GM08714 (cell line): Measurements from ENCODE around the gene FLRT2.

Experiments used
- H3K4me3 ChIP-seq: fragments of 200-500 bp; sonication (Bioruptor generic); 2 replicates; pipeline ENCODE4 v1.5.1; 2014; ENCODE audit warnings: mild to moderate bottlenecking, low read length, inconsistent platforms
- ZNF274 ChIP-seq: IDR thresholded peaks from 2 replicates; pipeline ENCODE4 v1.6.1; 2012; ENCODE audit warnings: mild to moderate bottlenecking, low read depth, low read length

FLRT2 gene

DNA sequence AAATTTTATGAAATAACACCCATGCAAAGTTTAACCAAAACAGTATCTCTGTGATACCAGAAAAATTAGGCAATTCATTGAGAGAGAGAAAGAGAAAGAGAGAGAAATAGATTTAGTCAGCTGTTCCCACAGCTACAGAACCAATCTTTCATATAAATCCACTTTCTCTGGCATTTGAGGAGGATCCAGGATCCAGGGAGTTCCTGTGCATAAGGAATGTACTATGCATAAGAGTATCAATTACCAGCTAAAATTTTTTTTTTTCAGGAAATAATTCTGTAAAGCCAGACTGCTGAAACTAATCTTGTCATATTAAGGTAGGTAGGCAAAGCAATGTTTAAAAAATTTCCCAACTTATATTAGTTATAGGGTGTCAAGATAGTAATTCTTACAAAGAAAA lies 133.7 kb downstream of the FLRT2 start:
- H3K4me3 ChIP-seq: no peak overlapping the region
- no peak for TF ChIP-seq ZNF274

- TF ChIP-seq ZNF274: no peak
- no peak overlapping the region for H3K4me3 ChIP-seq
These were observed 146.0 kb downstream of the FLRT2 start for GRCh38 chr14:85675957-85676356.

DNA sequence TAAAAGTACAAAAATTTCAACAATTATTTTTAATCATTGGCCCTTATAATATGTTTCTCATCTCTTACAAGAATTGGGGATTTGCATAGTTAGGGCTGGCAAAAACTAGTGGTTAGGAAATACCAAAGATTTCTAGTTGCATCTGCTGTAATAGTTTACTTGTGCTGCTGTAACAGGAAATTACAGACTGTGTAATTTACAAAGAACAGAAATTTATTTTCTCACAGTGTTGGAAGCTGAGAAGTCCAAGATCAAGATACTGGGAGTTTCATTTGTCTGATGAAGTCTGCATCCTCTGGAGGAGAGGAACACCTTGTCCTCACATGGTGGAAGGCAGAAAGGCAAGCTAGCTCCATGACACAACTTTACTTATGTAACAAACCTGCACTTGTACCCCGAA lies 157.0 kb downstream of the FLRT2 start:
- TF ChIP-seq ZNF274: no peak
- H3K4me3 ChIP-seq: no peak overlapping the region

DNA sequence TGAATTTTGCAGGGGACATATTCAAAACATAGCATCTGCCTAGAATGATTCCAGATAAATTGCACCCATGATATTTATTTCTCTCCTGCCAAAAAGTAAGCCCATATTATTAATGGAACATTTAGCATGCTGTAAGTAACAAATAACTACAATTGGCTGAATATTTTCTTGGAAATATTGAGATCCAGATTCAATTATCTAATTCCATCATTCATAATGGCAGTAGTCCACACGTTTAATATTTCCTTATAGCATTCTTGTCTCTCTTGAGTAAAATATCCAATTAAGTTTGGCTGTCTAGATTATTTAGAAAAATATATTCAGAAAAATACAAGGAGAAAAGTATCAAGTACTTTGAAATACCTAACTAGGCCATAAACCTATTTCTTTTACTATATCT lies 157.5 kb downstream of the FLRT2 start:
- TF ChIP-seq ZNF274: no peak
- H3K4me3 ChIP-seq: no peak overlapping the region

DNA sequence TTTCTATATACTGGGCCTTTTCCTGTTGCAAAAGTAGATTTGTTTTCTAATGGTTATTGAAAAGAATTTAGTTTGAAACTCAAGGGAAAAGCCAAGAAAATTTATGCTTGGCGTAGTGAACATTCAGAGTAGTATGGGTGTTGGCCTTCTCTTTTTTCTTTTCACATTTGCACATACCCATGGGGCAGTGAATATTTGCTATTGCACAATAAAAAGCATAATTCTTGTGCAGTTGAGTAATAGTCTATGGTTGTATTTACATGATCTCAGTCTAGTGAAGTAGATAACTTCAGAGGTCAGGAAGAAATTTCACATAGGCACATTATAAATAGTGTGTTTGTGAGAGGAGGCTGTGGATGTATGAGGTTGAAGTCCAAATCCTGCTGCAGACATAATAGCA lies 158.1 kb downstream of the FLRT2 start:
- no peak overlapping the region for H3K4me3 ChIP-seq
- no peak for TF ChIP-seq ZNF274

DNA sequence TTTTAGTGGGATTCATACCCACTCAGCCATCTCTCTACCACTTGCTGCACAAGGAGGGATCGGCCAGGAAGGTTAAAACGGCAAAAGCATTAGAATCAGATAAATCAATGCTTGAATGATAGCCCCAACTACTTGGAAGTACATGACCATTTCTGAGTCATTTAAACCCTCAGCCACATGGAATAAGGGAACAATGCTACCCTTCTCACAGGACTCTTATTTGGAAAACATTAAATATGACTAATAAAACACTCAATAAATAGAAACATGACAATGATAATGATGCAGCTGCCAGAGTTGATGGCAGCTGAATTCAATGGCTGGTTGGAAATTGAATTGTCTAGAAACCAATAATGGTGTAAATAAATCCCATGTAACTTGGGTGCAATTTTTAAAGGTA lies 165.4 kb downstream of the FLRT2 start:
- H3K4me3 ChIP-seq: no peak overlapping the region
- no peak for TF ChIP-seq ZNF274

DNA sequence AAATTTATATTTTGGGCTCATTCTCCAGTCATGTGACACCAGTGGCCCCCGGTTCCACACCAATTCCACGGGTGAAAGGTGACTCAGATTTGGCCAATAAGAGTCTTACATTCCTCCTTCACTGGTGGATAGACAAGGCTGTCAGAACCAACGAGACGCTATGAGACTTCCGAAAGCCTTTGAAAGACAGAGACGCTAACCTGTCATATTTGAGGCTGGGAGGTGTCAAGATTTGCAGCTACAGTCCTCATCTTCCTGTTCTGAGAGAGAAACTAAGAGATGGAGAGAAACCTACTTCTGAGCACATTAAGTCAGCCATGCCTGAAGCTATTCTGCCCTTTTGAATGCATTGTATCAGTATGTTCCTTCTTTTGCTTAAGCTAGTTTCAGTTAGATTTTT lies 171.2 kb downstream of the FLRT2 start:
- TF ChIP-seq ZNF274: no peak
- H3K4me3 ChIP-seq: no peak overlapping the region

DNA sequence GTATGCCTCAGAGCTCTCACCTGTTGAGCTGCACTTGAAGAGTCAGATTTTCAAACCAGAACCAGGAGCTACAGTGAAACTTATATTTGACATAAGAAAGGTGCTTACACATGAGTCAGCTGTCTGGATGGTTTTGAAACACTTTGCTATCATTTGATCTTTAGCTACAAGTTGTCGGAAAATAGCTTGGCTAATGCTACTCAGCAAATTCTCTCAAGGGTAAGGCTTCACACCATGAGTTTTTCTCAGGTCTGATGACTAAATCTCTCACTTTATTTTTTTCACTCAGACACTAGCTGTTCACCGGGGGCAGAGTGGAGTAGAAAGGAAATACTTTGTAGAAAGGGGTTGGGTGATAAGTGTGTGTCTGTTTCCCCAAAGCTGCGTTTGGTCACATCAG lies 171.8 kb downstream of the FLRT2 start:
- no peak overlapping the region for H3K4me3 ChIP-seq
- TF ChIP-seq ZNF274: no peak

GRCh38 chr14:85702191-85702590 lies 172.2 kb downstream of the FLRT2 start:
- H3K4me3 ChIP-seq: no peak overlapping the region
- no peak for TF ChIP-seq ZNF274

- TF ChIP-seq ZNF274: no peak
- H3K4me3 ChIP-seq: no peak overlapping the region
These were observed 173.1 kb downstream of the FLRT2 start for GRCh38 chr14:85702997-85703396.
